NCI-H526 treated with DMSO at 0.1 percent for 48 hours (cell line): ENCODE data around the gene OR52E8.

Source experiments
- DNase-seq: peaks from one replicate; lab custom pipeline; 2025; lab: John Stamatoyannopoulos, UW

The OR52E8 gene

GRCh38 chr11:5857590-5857989 lies at the start of gene OR52E8:
OR52E8 (minus strand) TSS chr11:5857690; CDS start chr11:5857690, 0 bp downstream.
- DNase-seq, result no peak

- no peak for DNase-seq
Observed at GRCh38 chr11:5899534-5899933, 42.0 kb upstream of the OR52E8 start.

GRCh38 chr11:5892908-5893307 lies 35.4 kb upstream of the OR52E8 start, which contains the start of gene OR52E5:
OR52E5 (plus strand) TSS chr11:5893208; CDS start chr11:5900777, 7,569 bp downstream.
- no peak for DNase-seq

GRCh38 chr11:5891216-5891800 lies 33.8 kb upstream of the OR52E8 start:
- peak; percentile 4 for DNase-seq

GRCh38 chr11:5887661-5888060 lies 30.2 kb upstream of the OR52E8 start:
- no peak for DNase-seq

- DNase-seq, result no peak
Observed at GRCh38 chr11:5887172-5887571, 29.7 kb upstream of the OR52E8 start.

GRCh38 chr11:5881756-5882155 lies 24.3 kb upstream of the OR52E8 start:
- no peak for DNase-seq

- no peak for DNase-seq
Observed at GRCh38 chr11:5880329-5880728, 22.8 kb upstream of the OR52E8 start, which contains the start of gene OR52E4. OR52E4 (plus strand) TSS chr11:5880629; CDS start chr11:5884293, 3,664 bp downstream.

GRCh38 chr11:5878564-5878963 lies 21.1 kb upstream of the OR52E8 start:
- DNase-seq, result no peak

GRCh38 chr11:5865826-5866225 lies 8.3 kb upstream of the OR52E8 start:
- DNase-seq, result no peak

GRCh38 chr11:5851002-5851401 lies 6.5 kb downstream of the OR52E8 start:
- no peak for DNase-seq

- DNase-seq, result no peak
Observed at GRCh38 chr11:5847711-5848110, 9.8 kb downstream of the OR52E8 start.

GRCh38 chr11:5846701-5847100 lies 10.8 kb downstream of the OR52E8 start:
- DNase-seq, result no peak

- DNase-seq, result no peak
Observed at GRCh38 chr11:5841797-5842196, 15.7 kb downstream of the OR52E8 start, which contains the start of gene OR52E6. OR52E6 (minus strand) TSS chr11:5841897; CDS start chr11:5841897, 0 bp downstream.

- DNase-seq, result no peak
Observed at GRCh38 chr11:5837695-5838094, 19.8 kb downstream of the OR52E8 start.

GRCh38 chr11:5833446-5833845 lies 24.0 kb downstream of the OR52E8 start:
- DNase-seq, result no peak

GRCh38 chr11:5831196-5831829 lies 26.2 kb downstream of the OR52E8 start:
- no peak for DNase-seq

GRCh38 chr11:5818245-5818886 lies 39.1 kb downstream of the OR52E8 start:
- DNase-seq, result no peak

GRCh38 chr11:5815534-5815933 lies 42.0 kb downstream of the OR52E8 start:
- DNase-seq, result no peak

- DNase-seq, result no peak
Observed at GRCh38 chr11:5809905-5810795, 47.3 kb downstream of the OR52E8 start.

- no peak for DNase-seq
Observed at GRCh38 chr11:5809122-5809519, 48.4 kb downstream of the OR52E8 start.

GRCh38 chr11:5808500-5809121 lies 48.9 kb downstream of the OR52E8 start, which contains the start of gene OR52N2:
OR52N2 (plus strand) TSS chr11:5808924; CDS start chr11:5820336, 11,412 bp downstream.
- peak; percentile 26 for DNase-seq
